ENCODE measurements around the gene BANK1. TPM values are rescaled to one million over a fixed set of nuclear protein-coding genes. Genes with fewer than 3 reads are reported as not detected.

BANK1 gene
- total RNA-seq, 1 donor from 2014 or later = 1.5 TPM

GRCh38 chr4:101851672-101852071, 61.1 kb downstream of the BANK1 start:
- DNase-seq (ENCODE audit: extremely low spot score in 2 of 2) = no peak
- no peak overlapping the region for H3K27ac ChIP-seq
- no peak for TF ChIP-seq CTCF (IDR thresholded peaks at IDR 0.05)
- TF ChIP-seq POLR2AphosphoS5 (IDR thresholded peaks at IDR 0.05; ENCODE audit: insufficient read depth in 1 of 2, low read depth in 1 of 2) = no peak
- TF ChIP-seq POLR2A (IDR thresholded peaks at IDR 0.05) = no peak
- no peak overlapping the region for H3K4me3 ChIP-seq
- no peaks in the 10 kb centered on the region for H3K36me3 ChIP-seq
- intact Hi-C loops (cut with DNase I) = no loop called here
- no peaks in the 10 kb centered on the region for H3K27me3 ChIP-seq
- no peaks in the 10 kb centered on the region for H3K4me1 ChIP-seq
- no peaks in the 10 kb centered on the region for H3K9me3 ChIP-seq

- TF ChIP-seq POLR2AphosphoS5 (IDR thresholded peaks at IDR 0.05; ENCODE audit: insufficient read depth in 1 of 2, low read depth in 1 of 2) (no peak), CTCF (IDR thresholded peaks at IDR 0.05) (no peak), POLR2A (IDR thresholded peaks at IDR 0.05) (no peak)
- Histone ChIP-seq H3K4me1 (no peaks in the 10 kb centered on the region), H3K4me3 (no peak overlapping the region), H3K27me3 (no peaks in the 10 kb centered on the region), H3K27ac (no peak overlapping the region), H3K9me3 (no peaks in the 10 kb centered on the region), H3K36me3 (no peaks in the 10 kb centered on the region)
- no peak for DNase-seq (ENCODE audit: extremely low spot score in 2 of 2)
- intact Hi-C loops (cut with DNase I) = no loop called here
Measured at GRCh38 chr4:101853028-101853427, 62.5 kb downstream of the BANK1 start.

GRCh38 chr4:101853691-101854090, 63.2 kb downstream of the BANK1 start:
- no peak for DNase-seq (ENCODE audit: extremely low spot score in 2 of 2)
- H3K27ac ChIP-seq = no peak overlapping the region
- intact Hi-C loops (cut with DNase I) = no loop called here
- no peaks in the 10 kb centered on the region for H3K36me3 ChIP-seq
- no peaks in the 10 kb centered on the region for H3K27me3 ChIP-seq
- TF ChIP-seq POLR2AphosphoS5 (IDR thresholded peaks at IDR 0.05; ENCODE audit: insufficient read depth in 1 of 2, low read depth in 1 of 2) (no peak), CTCF (IDR thresholded peaks at IDR 0.05) (no peak), POLR2A (IDR thresholded peaks at IDR 0.05) (no peak)
- H3K9me3 ChIP-seq = no peaks in the 10 kb centered on the region
- H3K4me1 ChIP-seq = no peaks in the 10 kb centered on the region
- H3K4me3 ChIP-seq = no peak overlapping the region

- no peaks in the 10 kb centered on the region for H3K9me3 ChIP-seq
- no peak for DNase-seq (ENCODE audit: extremely low spot score in 2 of 2)
- no peaks in the 10 kb centered on the region for H3K27me3 ChIP-seq
- H3K4me1 ChIP-seq = no peaks in the 10 kb centered on the region
- no peaks in the 10 kb centered on the region for H3K36me3 ChIP-seq
- H3K4me3 ChIP-seq = no peak overlapping the region
- TF ChIP-seq POLR2A (IDR thresholded peaks at IDR 0.05) (no peak), CTCF (IDR thresholded peaks at IDR 0.05) (no peak), POLR2AphosphoS5 (IDR thresholded peaks at IDR 0.05; ENCODE audit: insufficient read depth in 1 of 2, low read depth in 1 of 2) (no peak)
- no peak overlapping the region for H3K27ac ChIP-seq
- intact Hi-C loops (cut with DNase I) = no loop called here
Measured at GRCh38 chr4:101855239-101855638, 64.7 kb downstream of the BANK1 start.

- Histone ChIP-seq H3K27ac (no peak overlapping the region), H3K27me3 (no peaks in the 10 kb centered on the region), H3K4me3 (no peak overlapping the region), H3K9me3 (no peaks in the 10 kb centered on the region), H3K4me1 (no peaks in the 10 kb centered on the region), H3K36me3 (no peaks in the 10 kb centered on the region)
- intact Hi-C loops (cut with DNase I) = no loop called here
- TF ChIP-seq CTCF (IDR thresholded peaks at IDR 0.05) = no peak
- TF ChIP-seq POLR2AphosphoS5 (IDR thresholded peaks at IDR 0.05; ENCODE audit: insufficient read depth in 1 of 2, low read depth in 1 of 2) = no peak
- TF ChIP-seq POLR2A (IDR thresholded peaks at IDR 0.05) = no peak
- no peak for DNase-seq (ENCODE audit: extremely low spot score in 2 of 2)
Measured at GRCh38 chr4:101856149-101856548, 65.6 kb downstream of the BANK1 start.

Measured in vagina (tissue), 2 donors.